NCI-H460 (cell line): ENCODE measurements around the gene TMEM95. TPM values are rescaled to one million over a fixed set of nuclear protein-coding genes. Genes with fewer than 3 reads are reported as not detected.
"Not testable (repeated sequence)": the region's sequence is repeated elsewhere in the genome, so short reads cannot be mapped to it uniquely, and the experiment has no call there.

Experiments
- DNase-seq: peaks from one replicate; pipeline ENCODE4 v3.0.0-alpha.2; 2016; ENCODE audit warnings: low read depth; ENCODE audit errors: extremely low read depth
- total RNA-seq: library from RNA; depleted of rRNA; stranded (reverse); fragments of >200 nt; shearing (Covaris generic); gene quantifications from 2 replicates; pipeline ENCODE4 v1.2.3, GENCODE V29; 2014

Gene TMEM95
- total RNA-seq, 1 experiment from 2014 or later, result not detected

GRCh38 chr17:7368599-7368994 lies 13.6 kb downstream of the TMEM95 start:
- not testable (repeated sequence) for DNase-seq

DNA sequence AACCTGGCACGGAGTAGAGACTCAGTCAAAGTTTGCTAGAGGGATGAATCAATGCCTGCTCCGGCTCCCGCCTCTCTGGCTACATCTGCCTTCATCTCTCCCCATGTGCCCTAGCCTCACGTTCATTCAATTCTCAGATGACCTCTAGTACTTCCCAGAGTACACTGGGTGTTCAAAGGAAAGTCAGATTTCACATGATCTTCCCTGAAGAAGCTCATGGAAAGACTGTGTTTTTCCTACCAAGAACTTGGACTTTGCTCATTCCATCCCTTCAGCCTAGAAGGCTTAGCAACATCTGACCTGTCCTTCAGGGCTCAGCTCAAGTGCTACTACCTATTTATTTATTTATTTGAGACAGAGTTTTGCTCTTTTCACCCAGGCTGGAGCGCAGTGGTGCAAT lies 14.9 kb downstream of the TMEM95 start:
- DNase-seq, result no peak

- DNase-seq, result no peak
These were observed 15.9 kb downstream of the TMEM95 start for GRCh38 chr17:7370853-7371252.

GRCh38 chr17:7374353-7374752 lies 19.4 kb downstream of the TMEM95 start:
- no peak for DNase-seq

DNA sequence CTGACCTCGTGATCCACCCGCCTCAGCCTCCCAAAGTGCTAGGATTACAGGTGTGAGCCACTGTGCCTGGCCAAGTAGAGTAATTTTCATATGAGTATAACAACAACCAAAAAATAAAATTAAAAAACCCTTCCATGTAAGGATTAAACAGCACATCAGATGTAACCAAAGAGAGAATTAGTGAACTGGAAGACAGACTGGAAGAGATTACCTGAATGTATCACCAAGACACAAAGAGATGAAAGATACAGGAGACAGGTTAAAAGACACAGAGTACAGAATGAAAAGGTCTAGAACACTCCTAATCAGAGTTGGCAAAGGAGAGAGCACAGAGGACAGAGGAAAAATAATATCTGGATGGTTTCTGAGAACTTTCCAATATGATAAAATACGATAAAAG lies 24.2 kb downstream of the TMEM95 start:
- no peak for DNase-seq

GRCh38 chr17:7380321-7380720 lies 25.4 kb downstream of the TMEM95 start:
- no peak for DNase-seq

DNA sequence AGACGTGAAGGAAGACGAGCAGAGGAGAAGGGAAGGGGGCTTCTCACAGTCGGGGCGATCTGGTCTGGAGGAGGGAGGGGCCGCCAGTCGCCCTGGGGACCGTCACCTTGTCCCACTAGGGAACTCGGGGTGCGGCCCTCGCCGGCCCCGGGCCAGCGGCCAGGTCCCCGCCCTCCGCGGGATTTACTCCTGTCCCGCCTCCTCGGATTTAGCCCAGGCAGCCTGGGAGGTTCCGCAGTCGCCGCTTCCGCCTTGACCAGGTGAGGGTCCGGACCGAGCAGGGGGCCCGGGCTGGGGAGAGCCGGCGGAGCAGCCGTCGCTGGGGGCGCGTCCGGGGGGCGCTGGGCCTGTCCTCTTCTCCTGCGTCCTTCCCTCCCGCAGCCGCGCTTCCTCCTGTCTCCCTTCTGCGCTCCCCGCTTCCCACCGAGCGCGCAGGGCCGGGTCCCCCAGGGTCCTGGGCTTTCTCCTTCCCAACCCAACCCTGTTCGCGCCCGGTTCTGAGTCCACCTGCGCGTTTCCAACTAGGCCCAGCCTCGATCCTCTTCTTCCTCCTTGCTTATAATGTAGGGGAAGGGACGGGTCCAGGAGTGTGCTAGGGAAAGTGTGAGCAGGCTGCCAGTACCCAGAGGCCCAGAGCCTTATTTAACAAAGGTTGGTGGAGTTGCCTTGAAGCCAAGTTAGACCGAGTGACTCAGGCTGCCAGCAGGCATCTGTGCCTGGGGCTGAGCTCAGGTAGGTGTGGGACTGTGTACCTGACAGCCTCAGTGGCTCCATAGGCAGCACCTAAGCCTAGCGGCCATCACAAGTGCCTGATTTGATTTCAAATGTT lies 26.1 kb downstream of the TMEM95 start, which contains the start of gene TNK1:
Gene TNK1, plus strand, starts transcription at position 235 of the 829 bp plus-strand sequence. CDS start 1,838 bp downstream, outside the sequence.
- no peak for DNase-seq

- no peak for DNase-seq
These were observed 27.9 kb downstream of the TMEM95 start for GRCh38 chr17:7382901-7383300.

- no peak for DNase-seq
These were observed 28.4 kb downstream of the TMEM95 start for GRCh38 chr17:7383371-7383741.

DNA sequence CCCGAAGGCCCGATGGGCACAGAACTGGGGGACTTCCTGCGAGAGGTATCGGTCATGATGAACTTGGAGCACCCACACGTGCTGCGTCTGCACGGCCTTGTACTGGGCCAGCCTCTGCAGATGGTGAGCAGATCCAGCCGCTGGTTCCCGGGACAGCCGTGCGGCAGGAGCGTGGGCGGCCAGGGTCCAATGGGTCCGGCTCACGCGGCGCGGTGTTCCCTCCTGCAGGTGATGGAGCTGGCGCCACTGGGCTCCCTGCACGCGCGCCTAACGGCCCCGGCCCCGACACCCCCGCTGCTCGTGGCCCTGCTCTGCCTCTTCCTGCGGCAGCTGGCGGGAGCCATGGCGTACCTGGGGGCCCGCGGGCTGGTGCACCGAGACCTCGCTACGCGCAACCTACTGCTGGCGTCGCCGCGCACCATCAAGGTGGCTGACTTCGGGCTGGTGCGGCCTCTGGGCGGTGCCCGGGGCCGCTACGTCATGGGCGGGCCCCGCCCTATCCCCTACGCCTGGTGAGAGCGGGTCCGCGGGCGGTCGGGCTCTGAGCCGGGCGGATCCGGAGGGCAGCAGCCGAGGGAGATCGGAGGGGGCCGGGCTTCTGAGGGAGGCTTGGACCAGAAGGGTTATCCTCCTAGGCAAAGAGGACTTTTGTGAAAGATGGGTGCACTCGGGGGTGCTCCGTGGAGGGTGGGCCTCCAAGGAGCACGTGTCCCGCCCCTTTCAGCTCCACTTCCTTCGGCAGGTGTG lies 29.0 kb downstream of the TMEM95 start:
- no peak for DNase-seq

DNA sequence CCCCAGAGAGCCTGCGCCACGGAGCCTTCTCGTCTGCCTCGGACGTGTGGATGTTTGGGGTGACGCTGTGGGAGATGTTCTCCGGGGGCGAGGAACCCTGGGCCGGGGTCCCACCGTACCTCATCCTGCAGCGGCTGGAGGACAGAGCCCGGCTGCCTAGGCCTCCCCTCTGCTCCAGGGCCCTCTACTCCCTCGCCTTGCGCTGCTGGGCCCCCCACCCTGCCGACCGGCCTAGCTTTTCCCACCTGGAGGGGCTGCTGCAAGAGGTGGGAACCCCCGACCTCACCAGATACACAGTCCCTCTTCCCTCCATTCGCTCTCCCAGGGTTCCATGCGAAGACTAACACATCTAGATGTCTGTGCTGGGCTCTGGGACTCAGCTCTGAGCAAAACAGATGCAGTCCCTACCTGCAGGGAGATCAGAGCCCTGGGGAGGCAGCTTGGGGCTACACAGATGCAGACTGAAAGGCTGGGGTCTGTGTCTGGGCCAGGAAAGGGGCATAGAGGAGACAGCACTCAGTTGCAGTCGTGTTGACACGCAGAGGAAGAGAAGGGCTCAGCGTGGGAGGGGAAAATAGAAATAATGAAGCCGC lies 29.6 kb downstream of the TMEM95 start:
- DNase-seq, result no peak

DNA sequence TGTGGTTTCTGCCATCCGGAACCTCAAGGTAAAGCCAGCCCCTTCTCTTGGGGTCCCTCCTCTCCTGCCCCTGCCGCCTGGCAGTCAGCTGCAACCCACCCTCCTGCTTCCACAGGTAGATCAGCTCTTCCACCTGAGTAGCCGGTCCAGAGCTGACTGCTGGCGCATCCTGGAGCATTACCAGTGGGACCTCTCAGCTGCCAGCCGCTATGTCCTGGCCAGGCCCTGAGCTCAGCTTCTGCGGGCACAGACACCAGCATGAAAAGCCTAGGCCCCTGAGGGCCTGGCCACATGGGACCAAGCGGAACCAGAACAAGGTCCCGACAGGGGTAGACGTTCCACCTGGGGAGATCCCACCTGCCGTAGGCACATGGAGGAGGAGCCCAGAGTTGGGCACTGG lies 33.9 kb downstream of the TMEM95 start:
- DNase-seq, result no peak

DNA sequence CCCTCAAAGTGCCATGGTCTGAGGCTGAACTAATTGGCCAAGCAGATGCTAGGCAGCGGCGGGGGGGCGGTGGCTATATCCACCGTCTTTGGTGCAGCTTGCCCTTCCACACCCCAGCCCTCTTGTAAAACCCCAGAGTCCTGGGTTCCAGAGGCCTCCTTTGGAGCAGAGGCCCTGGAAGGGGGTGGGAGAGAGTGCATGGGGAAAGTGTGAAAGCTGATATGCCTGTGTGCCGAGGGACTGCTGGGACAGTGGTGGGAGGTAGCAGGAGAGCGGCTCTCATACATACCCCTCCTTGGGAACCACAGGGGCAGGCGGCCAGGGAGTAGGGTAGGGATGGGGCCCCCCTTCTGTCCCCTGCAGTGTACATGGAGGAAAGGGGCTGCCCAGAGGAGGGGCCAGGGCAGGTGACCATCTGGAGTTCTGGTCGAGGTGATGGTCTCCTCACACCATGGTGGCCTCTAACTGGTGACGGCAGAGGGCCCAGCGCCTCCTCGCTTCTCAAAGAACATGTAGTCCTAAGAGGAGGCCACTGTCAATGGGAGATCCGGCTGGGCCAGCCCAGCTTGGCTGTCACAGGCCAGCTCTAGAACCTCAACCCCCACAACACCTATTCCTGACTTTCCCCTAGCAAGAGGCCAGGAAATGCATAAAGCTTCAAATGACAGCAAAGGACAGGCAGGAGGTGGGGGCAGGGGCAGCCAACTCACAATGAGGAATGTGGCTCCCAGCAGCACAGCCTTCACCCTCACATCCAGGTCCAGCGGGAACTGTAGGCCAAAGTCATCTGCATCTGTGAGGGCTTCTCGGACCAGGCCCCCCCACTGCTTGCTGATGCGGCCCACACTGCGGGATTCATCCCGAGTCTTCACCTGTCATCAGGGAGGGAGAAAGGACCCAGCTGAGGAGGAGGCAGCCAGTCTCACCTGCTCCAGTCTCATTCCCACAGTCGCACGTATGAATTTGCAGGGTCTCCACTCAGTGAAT lies 35.3 kb downstream of the TMEM95 start:
- no peak for DNase-seq

DNA sequence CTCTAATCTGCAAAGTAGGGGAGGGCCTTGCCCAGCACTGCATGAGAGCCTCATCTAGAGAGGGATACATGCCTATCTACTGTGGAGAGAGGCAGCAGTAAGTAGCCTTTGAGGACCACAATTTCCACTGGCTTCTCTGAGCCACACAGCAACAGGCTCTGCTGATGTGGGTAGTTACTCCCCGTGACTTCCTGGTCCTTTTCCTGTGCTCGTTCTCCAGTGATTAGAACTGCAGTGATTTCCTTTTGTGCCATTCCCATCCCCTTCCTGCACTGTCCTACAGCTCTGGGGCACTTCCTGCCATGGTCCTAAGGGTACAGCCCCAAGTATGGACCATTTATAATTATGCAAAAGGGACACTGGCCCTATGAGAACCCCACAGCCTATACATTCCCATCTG lies 36.4 kb downstream of the TMEM95 start:
- no peak for DNase-seq

DNA sequence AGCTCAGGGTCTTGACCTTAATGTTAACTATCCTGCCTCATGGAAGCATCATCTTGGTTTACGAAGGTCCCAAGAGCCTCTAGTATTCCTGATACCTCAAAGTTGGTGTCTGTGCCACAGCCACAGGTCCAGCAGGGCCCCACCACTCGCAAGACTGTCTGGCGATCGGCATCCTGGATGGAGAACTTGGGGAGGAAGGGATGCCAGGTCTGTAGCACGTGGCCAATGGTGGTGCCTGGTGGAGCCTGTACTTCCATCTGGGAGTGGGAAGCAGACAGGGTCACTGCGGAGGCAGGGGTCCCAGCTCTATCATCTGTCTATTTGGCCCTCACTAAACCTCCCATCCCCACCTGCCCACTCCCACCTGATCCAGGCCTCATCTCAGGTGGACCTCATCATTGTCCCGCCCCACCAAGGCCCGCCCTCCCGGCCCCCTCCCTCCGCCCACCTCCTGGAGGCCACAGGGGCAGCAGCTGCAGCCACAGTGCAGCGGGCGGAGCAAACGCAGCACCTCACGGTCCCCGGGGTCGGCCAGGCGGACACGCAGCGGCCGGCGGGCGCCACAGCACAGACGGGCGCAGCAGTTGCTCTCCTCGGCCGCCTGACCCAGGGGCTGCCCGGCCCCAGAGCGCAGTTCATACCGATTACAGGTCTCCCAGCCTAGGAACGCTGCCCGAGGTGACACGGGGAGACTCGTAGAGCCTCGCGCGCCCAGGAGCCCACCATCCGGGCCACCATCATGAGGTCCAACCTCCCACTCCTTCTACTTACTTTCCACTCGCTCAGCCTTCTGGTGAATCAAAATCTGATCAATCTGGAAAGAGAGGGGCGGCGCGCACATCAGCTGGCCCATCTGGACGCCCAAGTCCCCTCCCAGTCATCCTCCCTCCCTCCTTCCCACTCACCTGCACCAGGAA lies 38.0 kb downstream of the TMEM95 start:
- no peak for DNase-seq

DNA sequence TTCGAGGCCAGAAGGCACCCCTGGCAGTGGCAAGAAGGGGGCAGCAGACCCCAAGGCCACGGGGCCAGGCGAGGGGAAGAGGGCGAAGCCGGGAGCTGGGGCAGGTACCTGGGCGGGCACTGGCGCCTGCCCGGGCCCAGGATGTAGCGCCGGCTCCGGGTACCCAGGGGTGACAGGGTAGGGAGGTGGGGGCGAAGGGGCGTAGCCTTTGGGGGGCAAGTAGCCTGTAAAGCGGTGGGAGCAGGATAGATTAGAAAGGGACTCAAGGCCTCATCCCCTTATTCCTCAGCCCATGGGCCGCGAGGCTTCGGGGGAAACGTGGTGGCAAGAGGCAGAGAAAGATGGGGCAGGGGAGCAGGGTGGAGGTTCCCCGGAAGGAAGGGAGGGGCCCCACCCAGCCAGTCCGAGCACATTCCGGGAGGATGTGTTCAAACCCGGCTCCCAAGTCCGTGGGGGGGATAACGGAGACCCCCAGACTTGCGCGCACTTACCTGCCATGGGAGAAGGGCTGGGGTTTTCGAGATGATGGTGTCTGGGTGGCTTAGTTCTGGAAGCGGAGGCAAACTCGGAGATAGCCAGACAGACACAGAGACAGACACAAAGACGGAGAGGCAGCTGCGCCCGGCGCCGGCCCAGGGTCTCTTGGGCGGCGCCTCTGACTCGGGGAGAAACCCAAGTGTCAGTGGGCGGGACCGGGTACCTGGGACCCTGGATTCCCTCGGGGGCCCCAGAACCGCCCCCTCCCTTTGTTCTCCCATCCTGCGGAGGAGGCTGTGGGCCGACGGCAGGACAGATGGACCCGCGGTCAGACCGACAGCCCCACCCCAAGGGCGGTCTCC lies 38.9 kb downstream of the TMEM95 start:
- DNase-seq, result no peak

GRCh38 chr17:7394452-7395191 lies 39.7 kb downstream of the TMEM95 start, which contains the start of gene PLSCR3:
TSS of gene PLSCR3 (minus strand) at chr17:7394525. CDS start at chr17:7394110, 415 bp downstream.
- DNase-seq, result peak; percentile 78

DNA sequence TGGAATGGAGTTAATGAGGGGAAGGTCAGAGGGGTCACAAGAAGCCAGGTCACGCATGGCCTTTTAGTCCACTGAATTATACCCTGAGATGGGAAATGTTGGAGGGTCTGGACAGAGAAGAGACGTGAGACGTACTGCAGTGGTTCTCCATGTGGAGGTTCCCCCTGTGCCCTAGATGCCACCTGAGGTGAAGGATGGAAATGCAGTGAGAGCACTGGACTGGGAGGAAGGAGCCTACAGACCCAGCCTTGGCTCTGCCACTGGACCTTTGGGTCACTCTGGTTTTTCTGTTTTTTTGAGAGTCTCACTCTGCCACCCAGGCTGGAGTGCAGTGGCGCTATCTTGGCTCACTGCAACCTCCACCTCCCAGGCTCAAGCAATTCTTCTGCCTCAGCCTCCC lies 41.2 kb downstream of the TMEM95 start:
- DNase-seq, result no peak
